ENCODE data around the gene BTBD1. TPM values are rescaled to one million over a fixed set of nuclear protein-coding genes. Genes with fewer than 3 reads are reported as not detected.
A peak's percentile ranks its signal among the peaks of the same experiment; 100 is the strongest.

BTBD1 gene
- total and polyA plus RNA-seq, 9 donors: 89.8 to 129 (median 109) TPM

DNA sequence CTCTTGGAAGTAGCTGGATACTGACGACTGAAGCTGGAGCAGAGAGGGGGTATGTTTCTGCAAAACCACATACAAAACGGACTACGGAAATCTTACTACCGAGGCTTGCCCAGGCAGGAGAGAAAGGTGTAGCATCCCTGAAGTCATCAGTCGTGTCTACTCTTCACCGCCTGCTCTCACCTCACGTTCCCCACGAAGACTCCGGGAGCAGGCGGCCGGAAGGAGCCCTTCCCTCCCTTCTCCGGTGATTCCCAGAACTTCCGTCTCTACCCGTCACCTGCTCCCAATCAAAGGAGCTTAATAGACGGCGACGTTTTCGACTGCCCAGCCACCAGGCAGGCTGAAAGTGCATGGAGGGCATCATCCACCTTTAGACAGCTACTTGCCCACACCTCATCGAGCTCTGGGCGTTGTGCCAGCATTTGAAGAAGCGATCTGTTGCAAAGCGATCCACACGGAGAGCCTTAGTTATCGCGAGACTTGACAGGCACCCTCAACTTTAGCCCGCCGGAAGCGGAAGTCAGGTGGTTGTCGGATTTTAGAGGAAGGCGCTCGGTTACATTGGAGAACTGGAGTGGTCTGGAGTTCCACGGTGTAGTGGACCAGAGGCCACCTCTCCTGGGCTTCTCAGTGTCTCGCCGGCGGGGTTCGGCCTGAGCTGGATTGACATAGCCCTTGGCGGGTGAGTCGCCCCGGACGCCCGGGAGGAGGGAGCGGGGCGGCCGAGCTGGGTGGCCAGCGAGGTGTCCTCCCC lies 81.2 kb downstream of the BTBD1 start, which contains the start of gene RAMAC:
Gene RAMAC (plus strand): TSS at position 523 of the 754 bp plus-strand sequence. CDS start 2,809 bp downstream, outside the sequence.
- no peaks in the 10 kb centered on the region for H3K27me3 ChIP-seq (ENCODE audit: control insufficient read depth, insufficient read depth, low read length)
- peak within 1 kb of the TSS; percentile 70 for H3K4me3 ChIP-seq (ENCODE audit: low read length)
- under 1% methylated on average over 28 of the region's 45 CpGs for WGBS (ENCODE audit: insufficient coverage)
- H3K4me1 ChIP-seq (ENCODE audit: control insufficient read depth, insufficient read depth, low read length): peaks cover 12% of the 10 kb centered on the region
- peak within 1 kb of the TSS; percentile 76 for H3K27ac ChIP-seq (ENCODE audit: low read length)
- peaks cover 8% of the 10 kb centered on the region for H3K36me3 ChIP-seq (ENCODE audit: control insufficient read depth, insufficient read depth, low read length)
- no peaks in the 10 kb centered on the region for H3K9me3 ChIP-seq (replicated peaks; ENCODE audit: control insufficient read depth, low read depth, low read length)
- DNase-seq: peak; percentile 98

DNA sequence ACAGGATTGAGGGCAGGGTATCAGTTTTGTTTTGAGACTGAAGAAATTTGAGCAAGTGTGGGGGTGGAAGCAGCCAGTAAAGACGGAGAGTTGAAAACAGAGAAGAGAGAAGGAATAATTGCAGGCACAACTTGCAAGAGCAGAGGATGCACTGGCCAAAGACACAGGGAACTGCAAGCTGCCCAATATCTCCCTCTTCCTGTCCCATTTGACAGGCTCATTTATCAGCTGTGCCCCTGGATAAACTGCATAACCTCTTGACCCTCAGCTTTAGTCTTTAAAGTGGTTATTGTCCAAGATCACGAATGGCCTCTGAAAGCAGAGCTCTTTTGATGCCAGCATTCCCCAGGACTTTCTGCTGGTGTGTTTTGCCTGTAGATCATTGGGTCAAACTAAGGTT lies 86.1 kb downstream of the BTBD1 start:
- H3K4me3 ChIP-seq (ENCODE audit: low read length): no peak overlapping the region
- peaks cover 7% of the 10 kb centered on the region for H3K4me1 ChIP-seq (ENCODE audit: control insufficient read depth, insufficient read depth, low read length)
- no peaks in the 10 kb centered on the region for H3K27me3 ChIP-seq (ENCODE audit: control insufficient read depth, insufficient read depth, low read length)
- DNase-seq: no peak
- 40% methylated on average over 1 of the region's 2 CpGs for WGBS (ENCODE audit: insufficient coverage)
- no peaks in the 10 kb centered on the region for H3K9me3 ChIP-seq (replicated peaks; ENCODE audit: control insufficient read depth, low read depth, low read length)
- peaks cover 3% of the 10 kb centered on the region for H3K36me3 ChIP-seq (ENCODE audit: control insufficient read depth, insufficient read depth, low read length)
- no peak overlapping the region for H3K27ac ChIP-seq (ENCODE audit: low read length)

DNA sequence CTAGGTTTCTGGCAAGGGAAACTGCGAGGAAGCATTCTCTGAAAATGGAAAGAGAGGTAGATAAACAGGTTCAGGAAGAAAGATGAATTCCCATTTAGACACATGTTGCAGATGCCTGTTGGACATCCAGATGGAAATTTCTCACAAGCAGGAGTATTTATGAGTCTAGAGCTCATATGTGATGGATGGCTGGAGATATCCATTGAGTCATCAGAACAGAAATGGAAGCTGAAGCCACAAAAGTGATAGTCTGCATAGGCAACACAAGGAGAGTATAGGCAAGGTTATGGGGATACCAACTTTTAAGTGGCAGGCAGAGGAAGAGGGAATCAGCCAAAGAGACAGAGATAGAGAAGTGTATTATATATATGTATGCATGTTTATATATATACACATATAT lies 87.3 kb downstream of the BTBD1 start:
- Histone ChIP-seq H3K27me3 (ENCODE audit: control insufficient read depth, insufficient read depth, low read length) (no peaks in the 10 kb centered on the region), H3K9me3 (replicated peaks; ENCODE audit: control insufficient read depth, low read depth, low read length) (no peaks in the 10 kb centered on the region), H3K36me3 (ENCODE audit: control insufficient read depth, insufficient read depth, low read length) (peaks cover 3% of the 10 kb centered on the region), H3K27ac (ENCODE audit: low read length) (no peak overlapping the region), H3K4me3 (ENCODE audit: low read length) (no peak overlapping the region), H3K4me1 (ENCODE audit: control insufficient read depth, insufficient read depth, low read length) (no peaks in the 10 kb centered on the region)
- WGBS (ENCODE audit: insufficient coverage): 86% methylated on average over 1 of the region's 1 CpG
- DNase-seq: no peak

DNA sequence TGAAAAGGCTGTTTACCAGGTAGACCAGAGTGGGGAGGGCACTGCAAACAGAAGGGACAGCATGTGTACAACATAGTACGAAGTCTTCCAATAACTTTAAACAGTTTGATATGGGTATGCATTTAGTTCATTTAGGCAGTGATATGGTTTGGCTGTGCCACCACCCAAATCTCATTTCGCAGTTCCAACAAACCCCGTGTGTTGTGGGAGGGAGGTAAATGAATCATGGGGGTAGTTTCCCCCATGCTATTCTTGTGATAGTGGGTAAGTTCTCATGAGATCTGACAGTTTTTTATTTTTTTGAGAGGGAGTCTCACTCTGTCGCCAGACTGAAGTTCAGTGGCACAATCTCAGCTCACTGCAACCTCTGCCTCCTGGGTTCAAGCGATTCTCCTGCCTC lies 88.6 kb downstream of the BTBD1 start:
- Histone ChIP-seq H3K36me3 (ENCODE audit: control insufficient read depth, insufficient read depth, low read length) (no peaks in the 10 kb centered on the region), H3K4me3 (ENCODE audit: low read length) (no peak overlapping the region), H3K27ac (ENCODE audit: low read length) (no peak overlapping the region), H3K9me3 (replicated peaks; ENCODE audit: control insufficient read depth, low read depth, low read length) (no peaks in the 10 kb centered on the region), H3K4me1 (ENCODE audit: control insufficient read depth, insufficient read depth, low read length) (no peaks in the 10 kb centered on the region), H3K27me3 (ENCODE audit: control insufficient read depth, insufficient read depth, low read length) (no peaks in the 10 kb centered on the region)
- WGBS (ENCODE audit: insufficient coverage): no CpG with 5 or more reads among the region's 5 CpGs
- no peak for DNase-seq

DNA sequence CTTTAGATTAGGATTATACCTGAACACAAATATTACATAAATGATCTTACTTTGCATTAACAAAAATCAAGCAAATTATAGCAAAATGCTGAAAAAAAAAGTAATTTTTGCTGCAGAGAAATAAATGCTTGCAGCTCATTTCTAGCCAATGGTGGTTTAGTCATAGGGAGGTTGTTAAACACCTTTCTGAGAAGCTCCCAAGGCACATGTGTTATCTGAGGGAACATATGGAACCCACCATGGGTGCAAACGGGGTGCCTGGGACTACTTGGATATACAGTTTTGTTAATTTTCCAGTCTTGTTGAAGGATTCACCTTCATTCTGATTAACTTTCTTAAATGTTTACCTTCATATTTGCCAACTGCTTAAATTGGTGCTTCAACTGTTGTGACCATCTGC lies 90.0 kb downstream of the BTBD1 start:
- DNase-seq: no peak
- Histone ChIP-seq H3K4me3 (ENCODE audit: low read length) (no peak overlapping the region), H3K9me3 (replicated peaks; ENCODE audit: control insufficient read depth, low read depth, low read length) (no peaks in the 10 kb centered on the region), H3K4me1 (ENCODE audit: control insufficient read depth, insufficient read depth, low read length) (no peaks in the 10 kb centered on the region), H3K36me3 (ENCODE audit: control insufficient read depth, insufficient read depth, low read length) (no peaks in the 10 kb centered on the region), H3K27ac (ENCODE audit: low read length) (no peak overlapping the region), H3K27me3 (ENCODE audit: control insufficient read depth, insufficient read depth, low read length) (no peaks in the 10 kb centered on the region)
- no CpG with 5 or more reads among the region's 1 CpG for WGBS (ENCODE audit: insufficient coverage)

DNA sequence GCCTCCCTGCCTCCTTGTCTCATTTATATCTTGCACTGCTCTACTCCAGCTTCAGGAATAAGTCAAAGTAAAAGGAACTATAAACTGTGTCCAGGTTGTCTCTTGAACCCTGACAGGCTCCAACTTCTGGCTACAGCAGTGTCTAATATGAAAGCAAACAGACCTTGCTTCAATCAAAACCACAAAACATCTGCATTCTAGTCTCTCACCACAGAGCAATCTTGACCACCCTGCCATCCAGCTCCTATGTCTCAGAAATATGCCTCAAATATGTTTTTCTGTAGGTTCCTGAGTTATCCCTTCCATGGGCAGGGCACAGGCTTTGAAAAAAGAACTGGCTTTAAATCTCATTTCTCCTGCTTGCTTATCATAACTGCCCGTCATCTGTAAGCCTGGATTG lies 94.1 kb downstream of the BTBD1 start:
- Histone ChIP-seq H3K27me3 (ENCODE audit: control insufficient read depth, insufficient read depth, low read length) (no peaks in the 10 kb centered on the region), H3K9me3 (replicated peaks; ENCODE audit: control insufficient read depth, low read depth, low read length) (no peaks in the 10 kb centered on the region), H3K4me1 (ENCODE audit: control insufficient read depth, insufficient read depth, low read length) (no peaks in the 10 kb centered on the region), H3K27ac (ENCODE audit: low read length) (no peak overlapping the region), H3K36me3 (ENCODE audit: control insufficient read depth, insufficient read depth, low read length) (no peaks in the 10 kb centered on the region), H3K4me3 (ENCODE audit: low read length) (no peak overlapping the region)
- no peak for DNase-seq
- WGBS (ENCODE audit: insufficient coverage): no CpG with 5 or more reads among the region's 1 CpG

DNA sequence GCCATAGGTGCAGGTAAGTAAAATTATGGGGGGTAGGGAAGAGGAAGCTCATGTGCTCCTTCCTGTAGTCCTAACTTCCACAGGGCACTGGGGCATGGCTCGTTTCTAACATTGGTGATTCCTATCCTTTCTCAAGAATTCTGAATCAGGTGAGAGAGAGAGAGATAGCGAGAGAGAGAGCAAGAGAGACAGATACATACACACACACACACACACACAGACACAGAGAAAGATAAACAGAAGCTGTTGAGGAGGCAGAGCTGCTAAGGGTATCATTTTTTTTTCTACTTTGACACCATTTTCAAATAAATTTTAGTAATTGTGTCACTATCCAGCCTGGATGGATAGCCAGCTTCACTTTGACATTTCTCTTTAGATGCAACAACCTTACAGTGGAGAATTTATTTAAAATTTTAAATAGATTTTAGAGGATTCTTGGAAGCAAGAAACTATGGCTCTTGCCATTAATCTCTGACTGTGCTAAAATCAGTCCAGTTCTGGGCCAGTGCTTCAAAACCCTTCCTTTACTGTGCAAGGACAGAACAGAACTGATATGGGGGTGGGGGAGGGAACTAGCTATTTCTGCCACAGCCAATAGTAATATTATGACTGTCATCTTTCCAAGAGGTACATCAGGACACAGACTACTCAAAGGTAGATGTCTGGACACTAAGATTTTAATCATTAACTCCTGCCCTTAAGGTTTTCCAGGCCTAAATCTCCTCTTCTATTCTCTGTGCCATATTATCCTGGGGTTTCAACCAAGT lies 95.7 kb downstream of the BTBD1 start:
- no peak for DNase-seq
- no peak overlapping the region for H3K27ac ChIP-seq (ENCODE audit: low read length)

DNA sequence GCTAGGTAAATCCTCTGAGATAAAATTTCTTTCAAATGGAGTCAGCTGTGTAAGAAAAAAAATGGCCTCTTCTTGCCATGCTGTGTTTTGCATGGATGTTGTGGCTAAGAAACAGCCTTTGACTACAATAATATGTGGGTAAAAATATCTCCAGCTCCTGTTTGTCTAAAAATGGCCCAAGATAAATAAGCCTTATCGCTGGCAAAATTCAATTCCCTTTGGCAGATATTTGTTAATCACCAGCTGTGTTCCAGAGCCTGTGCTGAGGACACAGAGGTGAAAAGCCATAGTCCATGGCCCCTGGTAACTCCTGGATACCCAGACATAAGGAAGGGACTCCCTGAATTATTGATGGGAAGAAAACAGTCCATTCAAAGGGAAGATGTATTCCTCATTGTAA lies 96.4 kb downstream of the BTBD1 start:
- no peak overlapping the region for H3K27ac ChIP-seq (ENCODE audit: low read length)
- no CpG with 5 or more reads among the region's 1 CpG for WGBS (ENCODE audit: insufficient coverage)
- H3K9me3 ChIP-seq (replicated peaks; ENCODE audit: control insufficient read depth, low read depth, low read length): no peaks in the 10 kb centered on the region
- H3K4me1 ChIP-seq (ENCODE audit: control insufficient read depth, insufficient read depth, low read length): no peaks in the 10 kb centered on the region
- H3K4me3 ChIP-seq (ENCODE audit: low read length): no peak overlapping the region
- no peaks in the 10 kb centered on the region for H3K36me3 ChIP-seq (ENCODE audit: control insufficient read depth, insufficient read depth, low read length)
- no peaks in the 10 kb centered on the region for H3K27me3 ChIP-seq (ENCODE audit: control insufficient read depth, insufficient read depth, low read length)
- no peak for DNase-seq

More for the DNA sequence above, 95.7 kb downstream of the BTBD1 start:
- H3K36me3 ChIP-seq (ENCODE audit: control insufficient read depth, insufficient read depth, low read length): no peaks in the 10 kb centered on the region
- H3K9me3 ChIP-seq (replicated peaks; ENCODE audit: control insufficient read depth, low read depth, low read length): no peaks in the 10 kb centered on the region
- no CpG with 5 or more reads among the region's 2 CpGs for WGBS (ENCODE audit: insufficient coverage)
- no peaks in the 10 kb centered on the region for H3K27me3 ChIP-seq (ENCODE audit: control insufficient read depth, insufficient read depth, low read length)
- no peaks in the 10 kb centered on the region for H3K4me1 ChIP-seq (ENCODE audit: control insufficient read depth, insufficient read depth, low read length)
- no peak overlapping the region for H3K4me3 ChIP-seq (ENCODE audit: low read length)

DNA sequence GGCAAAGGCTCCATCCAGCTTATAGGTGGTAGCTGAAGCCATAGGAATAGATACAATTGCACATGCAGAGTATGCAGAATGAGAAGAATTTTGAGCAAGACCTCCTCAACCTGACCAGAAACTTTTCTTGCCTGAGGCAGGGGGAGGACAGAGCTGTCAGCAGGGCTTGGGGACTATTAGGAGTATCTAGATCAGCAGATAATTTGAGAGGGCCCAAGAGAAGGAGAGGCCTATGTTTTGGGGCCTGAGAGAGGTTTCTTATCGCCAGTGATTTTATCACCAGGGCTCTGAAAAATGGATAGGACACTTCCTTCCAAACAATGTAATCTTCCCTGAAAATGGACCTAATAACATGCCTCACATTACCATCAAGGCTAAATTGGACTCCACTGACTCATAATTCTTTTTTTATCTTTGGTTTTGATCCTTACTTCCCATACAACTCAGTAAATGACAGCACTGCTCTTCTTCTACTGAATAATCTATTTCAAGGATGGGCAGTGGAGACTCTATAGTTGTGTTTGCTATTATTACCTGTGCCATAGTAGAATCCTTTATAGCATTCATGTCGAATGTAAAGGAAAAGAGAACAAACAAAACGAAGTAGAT lies 96.9 kb downstream of the BTBD1 start:
- WGBS (ENCODE audit: insufficient coverage): 58% methylated on average over 2 of the region's 3 CpGs
- Histone ChIP-seq H3K27me3 (ENCODE audit: control insufficient read depth, insufficient read depth, low read length) (no peaks in the 10 kb centered on the region), H3K9me3 (replicated peaks; ENCODE audit: control insufficient read depth, low read depth, low read length) (no peaks in the 10 kb centered on the region), H3K4me1 (ENCODE audit: control insufficient read depth, insufficient read depth, low read length) (no peaks in the 10 kb centered on the region), H3K4me3 (ENCODE audit: low read length) (no peak overlapping the region), H3K27ac (ENCODE audit: low read length) (no peak overlapping the region), H3K36me3 (ENCODE audit: control insufficient read depth, insufficient read depth, low read length) (no peaks in the 10 kb centered on the region)
- no peak for DNase-seq

DNA sequence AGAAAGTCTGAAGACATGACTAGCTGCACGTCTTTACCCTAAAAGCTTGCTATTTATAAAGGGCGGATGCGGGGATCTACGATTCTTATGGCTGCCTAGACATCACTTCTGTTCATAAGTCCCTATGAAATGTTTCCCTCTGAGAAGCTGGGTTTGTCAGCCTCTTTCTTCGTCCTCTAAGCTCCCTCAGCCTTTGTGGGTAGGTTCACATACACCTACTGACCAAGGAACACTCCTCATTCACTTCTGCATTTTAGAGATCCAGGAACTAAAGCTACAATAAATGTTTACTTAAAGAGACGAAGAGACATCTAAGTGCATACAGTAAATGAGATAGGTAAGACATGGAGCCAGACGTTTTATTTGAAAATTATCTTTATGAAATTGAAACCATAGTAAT lies 97.7 kb downstream of the BTBD1 start:
- Histone ChIP-seq H3K9me3 (replicated peaks; ENCODE audit: control insufficient read depth, low read depth, low read length) (no peaks in the 10 kb centered on the region), H3K27me3 (ENCODE audit: control insufficient read depth, insufficient read depth, low read length) (no peaks in the 10 kb centered on the region), H3K27ac (ENCODE audit: low read length) (no peak overlapping the region), H3K36me3 (ENCODE audit: control insufficient read depth, insufficient read depth, low read length) (no peaks in the 10 kb centered on the region), H3K4me3 (ENCODE audit: low read length) (no peak overlapping the region), H3K4me1 (ENCODE audit: control insufficient read depth, insufficient read depth, low read length) (no peaks in the 10 kb centered on the region)
- no CpG with 5 or more reads among the region's 7 CpGs for WGBS (ENCODE audit: insufficient coverage)
- no peak for DNase-seq
